HG03139 (cell line): ENCODE measurements around the gene FZR1.

Source experiments
- ATAC-seq: cut with Tn5 transposase; IDR thresholded peaks from one replicate; pipeline ENCODE4 v1.9.1; 2021; ENCODE audit not compliant: unreplicated experiment

FZR1 gene

GRCh38 chr19:3513229-3514140 is 7.4 kb downstream of the FZR1 start:
- no peak for ATAC-seq

GRCh38 chr19:3514930-3515329 is 8.8 kb downstream of the FZR1 start:
- no peak for ATAC-seq

- ATAC-seq: no peak
Measured at GRCh38 chr19:3515891-3516422, 9.8 kb downstream of the FZR1 start.

DNA sequence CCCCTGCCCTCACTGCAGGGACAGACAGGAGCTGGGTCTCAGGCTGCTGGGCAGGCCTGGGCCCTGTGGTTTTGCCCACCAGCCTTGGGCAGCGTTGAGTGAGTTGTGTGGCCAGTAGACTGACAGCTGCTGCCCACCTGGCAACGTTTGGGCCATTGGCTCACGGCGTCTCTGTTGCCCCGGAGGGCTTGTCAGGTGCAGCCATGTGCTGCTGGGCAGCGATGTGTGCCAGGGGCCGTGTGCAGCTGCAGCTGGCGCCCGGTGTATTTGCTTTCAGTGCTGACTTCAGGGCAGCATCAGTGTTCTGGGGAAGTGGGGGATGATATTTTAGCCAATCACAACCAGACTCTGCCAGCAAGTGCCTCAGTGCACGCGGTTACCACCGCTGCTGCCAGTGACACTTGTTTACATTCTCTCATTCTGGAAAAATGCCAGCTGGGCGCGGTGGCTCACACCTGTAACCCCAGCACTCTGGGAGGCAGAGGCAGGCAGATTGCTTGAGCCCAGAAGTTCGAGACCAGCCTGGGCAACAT is 10.6 kb downstream of the FZR1 start:
- no peak for ATAC-seq

- no peak for ATAC-seq
Measured at GRCh38 chr19:3517638-3518037, 11.5 kb downstream of the FZR1 start.

- ATAC-seq: no peak
Measured at GRCh38 chr19:3518255-3518654, 12.1 kb downstream of the FZR1 start.

DNA sequence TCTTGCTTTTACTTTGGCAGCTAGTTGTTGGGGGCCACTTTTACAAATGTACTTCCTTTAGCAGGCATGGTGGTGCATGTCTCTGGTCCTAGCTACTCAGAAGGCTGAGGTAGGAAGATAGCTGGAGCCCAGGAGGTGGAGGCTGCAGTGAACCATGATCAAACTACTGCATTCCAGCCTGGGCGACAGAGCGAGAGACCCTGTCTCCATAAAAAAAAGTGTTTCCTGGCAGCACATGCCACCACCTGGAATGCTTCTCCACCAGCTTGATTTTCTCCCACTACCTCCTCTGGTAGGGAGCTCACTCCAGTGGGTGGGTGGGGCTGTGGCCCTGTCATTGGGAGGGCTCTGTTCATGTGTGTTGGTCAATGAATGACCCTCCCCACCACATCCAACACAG is 12.5 kb downstream of the FZR1 start:
- no peak for ATAC-seq

GRCh38 chr19:3519126-3519525 is 13.0 kb downstream of the FZR1 start:
- ATAC-seq: no peak

DNA sequence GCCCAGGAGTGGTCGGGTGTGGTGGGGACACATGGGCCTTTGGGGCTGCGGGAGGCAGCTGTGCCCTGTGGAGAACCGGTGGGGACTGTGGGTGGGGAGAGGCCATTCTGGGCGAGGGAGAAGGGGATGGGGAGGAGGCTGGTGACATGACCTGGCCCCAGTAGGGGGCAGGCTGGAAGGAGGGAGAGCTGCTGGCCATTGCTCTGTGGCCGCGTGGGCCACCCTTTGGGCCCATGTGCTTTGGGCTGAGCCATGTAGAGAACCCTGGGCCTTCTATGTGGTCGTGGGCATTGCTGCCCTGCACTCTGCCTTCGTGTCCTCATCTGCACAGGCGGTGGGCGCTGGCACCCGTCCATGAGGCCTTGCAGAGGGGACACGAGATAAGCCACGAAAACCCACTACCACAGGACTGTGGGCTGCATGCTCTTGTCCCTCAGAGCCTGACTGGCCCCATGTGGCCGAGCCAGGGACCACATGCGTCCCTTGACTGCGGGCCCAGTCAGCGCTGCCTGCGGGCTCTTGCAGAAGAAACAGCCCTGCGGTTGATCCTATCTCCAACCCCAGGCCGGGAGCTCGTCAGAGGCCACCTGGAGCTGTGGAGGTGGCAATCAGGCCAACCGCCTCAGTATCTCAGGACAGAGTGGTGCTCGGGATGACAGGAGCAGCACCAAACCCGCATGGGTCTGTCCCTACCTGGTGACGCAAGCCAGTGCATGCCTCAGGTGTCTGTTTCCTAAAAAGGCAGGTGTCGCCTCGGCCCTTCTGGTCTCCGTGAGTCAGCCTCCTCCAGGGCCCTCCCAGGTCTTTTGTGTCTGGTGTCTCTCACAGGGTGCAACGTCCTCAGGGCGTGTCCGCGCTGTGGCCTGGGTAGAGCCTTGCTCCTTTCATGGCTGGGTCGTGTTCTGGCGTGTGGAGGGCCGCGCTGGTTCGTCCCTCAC is 14.3 kb downstream of the FZR1 start:
- ATAC-seq: no peak

- no peak for ATAC-seq
Measured at GRCh38 chr19:3521104-3521445, 15.0 kb downstream of the FZR1 start.

DNA sequence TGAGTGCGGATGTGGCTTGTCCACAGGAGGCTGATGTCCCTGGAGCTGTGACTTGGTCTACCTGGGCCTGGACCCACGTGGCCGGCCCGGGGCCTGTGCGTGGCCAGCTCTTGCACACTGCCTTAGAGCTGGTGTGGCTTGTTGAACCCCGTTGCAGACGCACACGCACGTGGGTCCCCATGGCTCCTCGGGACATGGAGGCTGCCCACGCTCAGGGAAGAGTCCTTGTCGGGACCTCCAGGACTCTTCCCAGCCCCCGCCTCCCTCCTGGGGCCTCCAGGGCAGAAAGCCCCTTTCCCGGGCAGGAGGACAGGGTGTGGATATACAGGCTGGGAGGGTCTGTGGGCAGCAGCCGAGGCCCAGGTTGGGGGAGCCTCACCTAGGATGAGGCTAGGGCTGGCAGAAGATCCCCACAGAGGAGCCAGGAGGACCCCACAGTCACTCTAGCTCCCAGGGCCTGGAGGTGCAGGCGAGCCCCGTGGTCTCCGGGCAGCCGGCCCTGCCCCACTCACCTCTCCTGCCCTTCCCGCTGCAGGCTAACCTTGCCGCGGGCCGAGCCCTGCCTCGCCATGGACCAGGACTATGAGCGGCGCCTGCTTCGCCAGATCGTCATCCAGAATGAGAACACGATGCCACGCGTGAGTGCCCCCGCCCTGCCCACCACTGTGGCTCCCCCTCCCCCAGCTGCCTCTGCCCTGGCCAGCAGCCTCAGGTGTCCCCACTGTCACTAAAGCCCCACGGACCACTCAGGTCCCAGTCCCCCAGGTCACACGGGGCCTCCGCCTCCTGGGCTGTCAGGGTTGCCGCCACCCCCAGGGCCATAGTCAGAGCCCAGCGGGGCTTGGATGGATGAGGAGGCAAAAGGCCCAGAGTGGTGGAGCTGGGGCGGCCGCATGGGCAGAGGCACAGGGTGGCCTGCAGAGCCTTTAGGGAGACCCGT is 16.6 kb downstream of the FZR1 start:
- no peak for ATAC-seq

DNA sequence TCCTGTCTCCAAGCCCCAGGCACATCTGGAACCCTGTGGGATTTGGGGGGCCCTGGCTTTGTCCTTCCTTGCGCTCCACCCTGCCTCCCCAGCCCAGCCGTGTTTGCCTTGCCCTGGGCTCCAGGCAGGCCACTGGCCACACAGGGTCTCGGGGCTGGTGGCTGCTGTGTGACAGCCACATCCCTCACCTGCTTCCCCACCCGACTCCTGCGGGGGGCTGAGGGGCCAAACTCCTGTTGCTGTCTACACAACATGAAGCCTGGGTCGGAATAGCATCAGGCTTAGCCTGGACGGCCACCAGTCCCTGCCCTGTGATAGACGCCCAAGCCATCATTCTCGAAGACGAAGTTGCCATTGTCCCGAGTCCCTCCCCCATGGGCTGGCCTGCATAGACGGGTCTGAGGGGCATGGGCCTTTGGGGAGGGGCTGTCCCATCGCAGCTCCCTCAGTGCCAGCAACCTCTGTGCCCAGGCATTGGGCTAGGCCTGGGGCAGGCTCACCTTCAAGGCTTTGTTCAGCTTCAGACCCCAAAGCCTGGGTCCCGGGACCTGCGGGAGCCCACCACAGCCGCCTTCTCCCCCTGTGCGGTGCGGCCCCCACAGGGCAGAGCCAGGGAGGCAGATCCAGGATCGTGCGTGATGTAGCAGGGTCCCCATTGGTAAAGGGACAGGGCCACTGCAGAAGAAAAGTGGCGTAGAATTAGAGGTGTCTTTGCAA is 17.4 kb downstream of the FZR1 start:
- no peak for ATAC-seq

DNA sequence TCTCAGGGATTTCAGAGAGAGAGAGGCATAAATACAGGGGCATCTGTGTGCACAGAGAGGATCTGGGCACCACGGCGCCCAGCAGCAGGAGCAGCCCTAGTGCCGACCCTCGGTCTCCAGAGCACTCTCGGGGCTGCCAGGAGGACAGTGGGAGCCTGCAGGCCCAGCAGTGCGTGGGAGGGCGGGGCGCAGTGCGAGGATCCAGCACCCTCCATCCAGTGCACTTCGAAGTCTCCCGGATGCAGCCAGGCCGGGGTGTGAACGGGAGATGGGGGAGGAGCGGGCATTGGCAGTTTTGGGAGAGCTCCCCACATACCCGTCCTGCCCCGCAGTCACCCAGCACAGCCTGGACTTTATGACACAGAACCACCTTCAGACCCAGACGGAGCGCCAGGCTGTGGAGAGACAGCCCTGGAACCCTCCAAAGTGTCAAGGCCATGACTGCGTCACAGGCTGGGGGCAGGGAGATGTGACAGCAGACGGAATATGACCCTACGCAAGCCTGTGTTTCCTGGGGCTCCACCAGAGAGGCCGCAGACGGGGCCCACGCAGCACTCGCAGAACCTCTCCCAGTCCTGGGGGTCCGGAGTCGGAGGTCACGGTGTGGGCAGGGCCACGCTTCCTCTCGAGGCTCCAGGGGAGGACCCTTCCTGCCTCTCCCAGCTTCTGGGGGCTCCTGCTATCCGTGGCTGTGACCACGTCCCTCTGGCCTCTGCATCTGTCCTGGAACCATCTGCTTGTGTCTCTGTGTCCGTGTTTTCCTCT is 18.1 kb downstream of the FZR1 start:
- no peak for ATAC-seq

DNA sequence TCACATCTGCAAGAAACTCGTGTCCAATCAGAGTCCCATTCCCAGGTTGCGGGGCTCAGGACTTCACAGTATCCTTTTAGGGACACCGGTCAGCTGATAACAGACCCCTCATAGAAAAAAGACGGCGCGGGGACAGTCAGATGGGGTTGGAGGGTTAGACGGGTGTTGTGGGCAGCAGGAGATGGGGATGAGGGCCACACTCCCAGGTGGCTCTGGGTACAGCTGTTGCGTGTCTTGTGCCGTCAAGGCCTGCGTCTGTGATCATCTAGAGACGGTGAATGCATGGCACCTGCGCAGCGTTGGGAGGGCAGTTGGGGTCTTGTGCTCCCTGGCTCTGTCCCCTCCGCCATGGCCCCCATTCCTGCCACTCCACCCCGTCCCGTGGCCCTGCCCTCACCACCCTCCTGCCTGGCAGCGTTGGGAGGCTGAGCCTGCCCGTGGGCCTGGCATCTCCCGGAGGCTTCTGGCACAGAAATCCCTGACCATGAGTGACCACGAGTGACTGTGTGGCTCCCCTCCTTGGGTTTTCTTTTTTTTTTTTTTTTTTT is 18.9 kb downstream of the FZR1 start:
- ATAC-seq: no peak

- no peak for ATAC-seq
Measured at GRCh38 chr19:3526507-3527237, 20.6 kb downstream of the FZR1 start.

DNA sequence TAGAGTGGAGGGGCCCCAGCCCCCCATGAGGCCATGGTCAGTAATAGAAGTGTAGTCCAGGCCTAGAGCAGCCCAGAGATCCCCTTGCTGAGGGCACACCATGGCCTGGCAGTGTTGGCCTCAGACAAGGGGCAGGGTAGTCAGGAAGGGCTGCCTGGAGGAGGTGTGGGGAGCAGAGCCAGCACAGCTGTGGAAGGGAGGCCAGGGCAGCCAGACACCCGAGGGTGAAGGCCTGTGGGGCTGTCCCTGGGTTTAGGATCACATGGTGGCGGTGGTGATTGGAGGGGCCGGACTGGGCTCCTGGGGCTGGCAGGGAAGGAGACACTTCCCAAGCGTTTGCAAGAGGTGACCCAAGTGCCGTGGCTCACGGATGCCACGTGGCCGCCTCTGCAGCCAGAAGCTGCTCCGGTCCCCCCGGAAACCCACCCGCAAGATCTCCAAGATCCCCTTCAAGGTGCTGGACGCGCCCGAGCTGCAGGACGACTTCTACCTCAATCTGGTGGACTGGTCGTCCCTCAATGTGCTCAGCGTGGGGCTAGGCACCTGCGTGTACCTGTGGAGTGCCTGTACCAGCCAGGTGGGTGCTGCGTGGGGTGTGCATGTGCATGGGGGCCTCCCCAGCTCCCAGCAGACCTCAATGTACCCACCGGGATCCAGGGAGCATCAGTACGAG is 21.3 kb downstream of the FZR1 start:
- ATAC-seq: no peak

GRCh38 chr19:3528080-3528479 is 22.0 kb downstream of the FZR1 start:
- ATAC-seq: no peak
